Fibroblast of skin of abdomen (primary cell): ENCODE measurements around the gene TGFBR2.

Experiments used
- DNase-seq: peaks from one replicate; pipeline ENCODE4 v3.0.0-alpha.2; 2013

Gene TGFBR2

DNA sequence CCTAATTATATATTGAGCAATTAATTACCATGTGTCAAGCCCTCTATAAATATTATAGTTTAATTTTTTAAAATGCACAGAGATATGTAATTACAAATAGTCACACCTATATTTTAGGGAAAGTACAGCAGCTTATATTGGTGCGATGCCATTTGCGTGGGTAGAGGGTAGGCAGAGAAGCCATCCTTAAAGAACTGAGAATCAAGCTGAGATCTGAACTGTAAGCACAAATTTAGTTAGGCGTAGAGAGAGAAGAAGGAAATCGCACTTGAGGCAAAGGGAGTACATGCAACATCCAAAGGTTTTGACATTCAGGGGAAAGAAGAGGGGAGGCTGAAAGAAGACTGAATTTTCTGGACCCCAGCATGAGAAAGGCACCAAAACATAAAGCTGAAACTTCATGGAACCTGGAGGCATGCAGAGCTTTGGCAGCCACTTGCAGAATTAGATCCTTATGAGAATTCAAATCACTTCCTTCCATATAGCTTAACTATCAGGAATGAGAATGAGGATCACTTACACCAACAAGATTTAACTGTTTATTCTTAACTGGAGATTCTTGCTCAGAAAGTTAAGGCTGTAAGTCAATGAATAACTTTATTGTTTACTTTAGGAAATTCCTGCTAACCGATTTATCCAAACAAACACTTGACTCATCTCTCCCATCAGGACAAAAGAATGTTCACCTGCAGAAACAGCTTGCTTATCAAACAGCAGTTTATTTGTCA lies 114.3 kb downstream of the TGFBR2 start:
- DNase-seq, result peak; percentile 51

DNA sequence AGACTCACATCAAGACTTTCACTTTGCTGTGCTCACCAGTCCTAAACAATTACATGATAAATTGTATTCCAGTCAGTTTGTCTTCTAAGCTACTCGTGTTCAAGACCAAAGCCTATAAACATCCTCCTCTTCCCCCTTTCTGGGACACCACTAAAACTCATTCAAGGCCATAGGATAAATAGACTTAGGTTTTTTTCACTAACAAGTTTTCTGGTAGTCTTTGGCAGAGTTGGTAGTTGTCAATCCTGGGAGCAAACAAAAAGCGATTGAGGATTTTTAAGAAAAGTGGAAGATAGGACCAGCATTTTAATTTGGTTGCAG lies 114.9 kb downstream of the TGFBR2 start:
- no peak for DNase-seq

DNA sequence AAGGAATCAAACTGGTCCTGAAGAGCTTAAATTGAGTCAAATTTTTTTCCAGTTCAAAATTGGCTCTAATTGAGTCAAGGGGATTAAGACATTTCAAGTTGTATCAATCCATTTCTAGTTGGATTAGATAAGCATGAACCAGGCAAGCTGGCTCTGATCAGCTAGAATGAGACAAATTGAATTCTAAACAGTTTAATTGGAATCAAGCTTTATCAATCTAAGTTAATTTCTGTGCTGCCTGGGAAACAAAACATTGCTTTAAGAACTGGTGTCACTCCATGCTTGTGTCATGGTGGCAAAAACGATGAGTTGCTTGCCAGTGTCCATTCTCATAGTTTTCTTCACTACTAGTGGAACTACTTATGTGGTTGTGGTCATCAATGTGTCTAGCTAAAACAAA lies 116.8 kb downstream of the TGFBR2 start:
- no peak for DNase-seq

DNA sequence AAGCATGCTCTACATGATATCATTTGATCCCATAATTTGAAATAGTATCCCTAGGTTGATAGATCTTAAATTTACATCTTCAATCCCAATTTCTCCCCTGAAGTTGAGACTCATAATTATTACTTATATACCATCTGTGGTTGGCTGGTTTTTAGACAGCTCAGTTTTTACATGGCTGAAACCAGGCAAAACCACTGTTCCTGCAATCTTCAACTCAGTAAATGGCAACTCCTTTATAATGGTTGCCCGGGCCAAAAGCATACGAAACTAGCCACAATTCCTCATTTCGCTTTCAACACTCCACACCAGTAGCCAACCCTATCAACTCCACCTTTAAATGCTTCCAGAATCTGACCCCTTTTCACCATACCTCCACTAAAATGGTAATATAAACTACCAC lies 118.5 kb downstream of the TGFBR2 start:
- DNase-seq, result no peak

DNA sequence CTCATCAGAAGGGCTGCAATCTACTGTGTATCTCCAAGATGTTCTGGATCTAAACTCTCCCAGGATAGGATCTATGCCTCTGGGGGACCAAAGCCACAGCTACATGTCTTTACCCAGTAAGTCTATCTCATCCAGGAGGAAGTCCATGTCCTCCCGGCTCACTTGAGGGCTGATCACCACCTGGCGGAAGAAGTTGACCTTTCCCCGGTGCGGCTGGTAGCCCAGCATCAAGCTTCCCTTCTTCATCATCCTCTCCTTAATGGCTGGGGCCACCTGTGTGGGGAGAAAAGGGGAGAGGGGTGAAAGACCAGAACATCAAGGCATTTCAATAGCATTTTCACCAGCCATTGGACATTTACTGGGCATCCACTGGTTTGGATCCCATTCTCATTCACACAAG lies 121.7 kb downstream of the TGFBR2 start:
- no peak for DNase-seq

DNA sequence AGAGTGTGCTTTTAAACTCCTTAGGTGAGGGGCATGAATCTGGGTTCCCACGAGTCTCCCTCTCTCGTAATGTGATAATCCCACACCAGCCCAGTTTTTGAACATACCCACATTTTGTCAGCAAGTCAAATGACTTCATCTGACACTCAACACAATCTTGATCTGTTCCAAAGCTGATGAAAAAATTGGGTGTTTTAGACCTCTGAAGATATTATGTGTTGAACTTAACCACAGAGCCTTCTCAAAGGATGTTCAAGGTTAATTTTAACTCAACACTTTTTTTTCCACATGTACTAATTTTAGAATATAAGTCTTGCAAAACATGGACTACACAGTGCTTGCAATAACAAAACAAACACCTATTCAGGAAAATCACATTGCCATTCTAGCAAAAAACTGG lies 123.1 kb downstream of the TGFBR2 start:
- DNase-seq, result no peak

DNA sequence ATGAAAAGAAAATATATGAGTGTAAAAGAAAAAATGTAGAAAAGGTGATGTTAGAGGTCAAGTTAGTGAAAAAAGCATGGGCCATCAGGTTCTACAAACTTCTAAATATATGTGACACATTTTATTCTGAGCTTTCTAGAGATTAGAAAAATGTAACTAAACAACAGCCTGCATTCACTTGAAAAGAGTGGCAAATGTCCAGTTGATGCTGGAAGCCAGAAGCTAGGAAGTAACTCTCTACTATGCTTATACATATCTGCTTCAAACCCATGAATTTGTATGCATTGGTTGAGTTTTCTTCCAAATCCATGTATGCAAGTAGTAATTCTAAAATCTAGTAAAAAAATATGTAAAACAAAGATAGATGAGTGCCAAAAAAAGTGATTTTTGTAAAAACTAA lies 123.5 kb downstream of the TGFBR2 start:
- no peak for DNase-seq

DNA sequence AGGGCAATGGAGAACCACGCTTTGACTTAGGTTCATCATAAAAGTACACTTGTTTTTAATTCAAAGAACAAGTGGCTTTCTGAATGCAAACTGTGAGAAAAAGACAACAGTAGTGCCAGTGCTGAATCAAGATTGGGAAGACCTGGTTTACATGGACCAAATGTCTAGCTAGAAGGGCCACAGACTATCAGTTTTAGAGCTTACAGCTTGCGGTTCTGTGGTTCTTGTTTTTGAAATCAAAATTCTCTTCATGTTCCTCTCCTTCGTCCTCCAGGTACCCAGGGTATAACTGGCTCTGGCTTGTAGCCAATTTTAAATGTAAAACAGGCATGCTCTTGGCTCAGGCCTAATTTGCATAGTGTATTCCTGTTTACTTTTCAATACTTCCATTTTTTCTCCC lies 124.6 kb downstream of the TGFBR2 start:
- no peak for DNase-seq

DNA sequence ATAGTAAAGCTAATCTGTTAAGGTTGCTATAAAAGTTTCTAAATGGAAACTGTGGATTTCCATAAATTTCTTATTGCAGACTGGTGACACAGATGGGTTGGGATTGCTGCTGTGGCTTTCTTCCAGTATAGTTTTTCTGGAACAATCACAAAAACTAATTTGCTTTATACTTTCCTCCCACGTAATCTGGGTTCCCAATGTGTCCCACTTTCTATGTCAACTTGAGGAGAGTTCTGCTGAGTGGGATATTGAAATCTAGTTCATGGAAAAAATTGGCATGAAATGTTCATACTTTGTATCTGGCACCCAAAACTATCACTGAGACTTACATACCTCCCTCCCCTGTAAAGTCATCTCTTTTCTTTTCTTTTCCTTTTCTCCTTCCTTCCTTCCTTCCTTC lies 126.8 kb downstream of the TGFBR2 start:
- no peak for DNase-seq

DNA sequence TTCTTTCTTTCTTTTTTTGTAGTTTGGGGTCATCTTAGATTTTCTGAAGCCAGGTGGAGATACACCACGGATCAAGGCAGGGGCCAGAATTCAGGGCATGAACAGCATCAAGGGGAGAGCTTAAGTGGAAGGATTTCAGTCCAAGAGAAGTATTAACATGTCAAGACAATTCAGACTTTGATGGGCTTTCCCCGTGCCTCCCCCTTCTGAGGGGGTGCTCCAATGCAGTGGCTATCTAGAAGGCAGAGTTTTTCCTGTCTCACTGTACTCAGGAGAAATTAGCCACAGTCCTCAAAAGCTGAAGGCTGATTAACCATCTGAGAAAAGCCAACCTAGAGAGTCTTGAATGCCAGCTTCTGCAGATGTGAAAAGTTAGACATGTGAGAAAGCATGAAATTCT lies 127.3 kb downstream of the TGFBR2 start:
- DNase-seq, result no peak

DNA sequence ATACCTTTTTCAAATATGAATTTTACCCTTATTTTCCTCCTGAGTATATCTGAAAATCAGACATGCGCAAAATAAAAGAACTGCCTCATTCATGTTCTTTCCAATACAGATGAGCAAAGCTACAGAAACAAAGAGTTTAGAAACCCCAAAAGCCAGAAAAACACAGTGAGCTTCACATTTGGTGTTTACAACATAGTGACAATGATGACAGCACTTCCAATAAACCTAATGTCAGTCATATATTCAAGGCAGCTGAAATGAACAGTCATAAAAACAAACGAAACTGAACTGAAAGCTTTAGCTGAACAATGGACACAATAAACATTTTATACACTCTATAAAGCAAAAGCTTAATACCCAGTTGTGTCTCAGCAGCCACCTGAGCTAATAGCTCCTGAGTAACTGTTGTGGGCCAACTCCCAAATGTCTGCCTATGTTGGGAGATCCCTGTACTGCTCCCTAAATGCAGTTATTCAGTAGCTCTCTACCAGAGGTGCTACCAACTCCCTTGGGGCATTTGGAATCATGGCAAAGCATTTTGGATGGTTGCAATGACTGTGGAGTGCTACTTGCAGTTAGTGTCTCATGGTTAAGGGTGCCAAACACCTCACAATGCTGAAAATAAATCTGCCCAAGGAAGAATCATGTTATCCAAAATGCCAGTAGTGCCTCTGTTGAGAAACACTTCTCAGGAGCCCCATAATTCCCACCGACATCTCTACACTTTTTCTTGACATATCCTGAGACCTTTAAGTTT lies 131.5 kb downstream of the TGFBR2 start:
- no peak for DNase-seq

DNA sequence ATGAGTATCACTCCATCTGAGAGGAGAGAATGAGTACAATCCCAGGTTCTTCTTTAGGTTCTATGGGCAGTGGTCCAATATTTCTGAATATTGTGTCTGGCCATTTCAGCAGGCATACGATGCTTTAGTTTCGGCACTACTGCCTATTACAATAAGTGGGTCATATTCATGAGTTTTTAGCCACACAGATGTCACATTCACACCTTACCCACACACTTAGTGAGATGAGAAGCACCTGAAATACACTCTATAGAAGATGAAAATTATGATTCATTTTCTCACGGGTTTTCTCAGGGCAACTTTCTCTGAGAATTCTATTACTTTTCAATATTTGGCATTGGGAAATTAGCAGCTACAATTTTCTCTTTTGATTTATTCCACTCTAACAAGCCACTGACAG lies 132.2 kb downstream of the TGFBR2 start:
- DNase-seq, result no peak

DNA sequence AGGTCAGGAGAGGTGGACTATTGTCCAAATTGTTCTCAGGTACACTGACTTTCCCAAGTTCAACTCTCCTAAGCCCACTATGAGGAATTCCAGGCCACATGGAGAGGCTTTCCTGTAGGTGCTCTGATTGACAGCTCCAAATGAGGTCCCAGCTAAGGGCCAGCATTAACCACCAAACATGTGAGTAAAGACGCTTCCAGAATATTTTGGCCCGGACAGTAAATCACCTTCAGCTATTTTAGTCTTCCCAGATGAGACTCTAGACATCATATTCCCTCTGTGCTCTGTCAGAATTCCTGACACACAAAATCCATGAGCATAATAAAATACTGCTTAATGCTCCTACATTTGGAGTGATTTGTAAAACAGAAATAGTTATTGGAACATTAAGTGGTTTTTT lies 135.5 kb downstream of the TGFBR2 start:
- no peak for DNase-seq

DNA sequence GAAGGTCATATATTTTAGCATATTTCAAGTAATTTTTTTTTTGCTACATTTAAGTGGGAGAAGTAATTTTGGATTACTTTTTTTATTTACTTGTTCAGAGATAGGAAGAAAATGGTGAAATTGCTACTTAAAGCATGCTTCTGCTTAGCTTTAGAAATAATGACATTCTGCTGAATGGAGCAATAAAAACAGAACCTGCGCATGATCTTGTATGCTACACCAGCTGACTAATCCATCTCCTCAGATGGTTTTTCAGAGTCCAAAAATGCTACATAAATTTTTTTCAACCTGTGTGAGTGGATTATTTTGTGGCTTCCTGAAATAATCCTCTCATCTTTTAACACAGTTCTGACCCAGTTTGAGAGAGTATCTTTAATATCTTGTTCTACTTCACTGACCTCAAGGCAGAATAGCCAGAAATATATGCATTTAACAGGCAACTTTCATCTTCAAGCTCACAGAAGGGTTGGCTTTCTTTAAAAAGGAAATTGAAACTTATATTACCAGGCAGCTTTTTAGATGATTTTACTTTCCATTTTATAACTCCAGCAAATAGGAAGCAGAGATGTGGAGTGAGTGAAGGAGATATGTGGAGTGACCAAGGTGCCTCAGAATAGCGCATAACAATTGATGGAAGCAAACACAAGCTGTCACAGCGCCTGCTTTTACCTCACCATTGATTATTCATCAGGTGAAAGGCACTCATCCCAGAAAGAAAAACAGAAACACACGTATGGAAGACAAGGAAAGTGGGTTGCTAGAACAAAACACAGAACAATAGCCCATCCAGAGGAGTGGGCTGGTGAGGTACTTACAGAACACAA lies 136.6 kb downstream of the TGFBR2 start:
- no peak for DNase-seq
